SU-DHL-6 (cell line): ENCODE results near the gene ME3.

ENCODE experiments used
- H2AFZ ChIP-seq: fragments of 200-600 bp; sonication (generic); 2 replicates; pipeline ENCODE4 v1.6.1; 2014; ENCODE audit warnings: low read depth, mild to moderate bottlenecking, moderate library complexity, mixed read lengths, antibody characterized with exemption, low read length; ENCODE audit not compliant: severe bottlenecking
- H3F3A ChIP-seq: fragments of 200-600 bp; shearing (Covaris generic); 2 replicates; pipeline ENCODE4 v1.6.0; 2016; ENCODE audit warnings: antibody characterized with exemption, mild to moderate bottlenecking; ENCODE audit not compliant: insufficient read depth
- H3K27ac ChIP-seq: fragments of 200-600 bp; sonication (generic); 2 replicates; pipeline ENCODE4 v1.5.1; 2016; ENCODE audit warnings: low read depth, mild to moderate bottlenecking, low read length, moderate library complexity, mixed read lengths
- H3K27me3 ChIP-seq: fragments of 200-600 bp; sonication (generic), shearing (Covaris generic); 2 replicates; pipeline ENCODE4 v1.6.0; 2014; ENCODE audit warnings: mild to moderate bottlenecking, low read length
- H3K36me3 ChIP-seq: fragments of 200-600 bp; sonication (generic); 2 replicates; pipeline ENCODE4 v1.6.1; 2014; ENCODE audit warnings: mild to moderate bottlenecking, low read length, mixed read lengths
- H3K4me2 ChIP-seq: fragments of 300-600, 200-600 bp; shearing (Covaris generic), sonication (generic); 2 replicates; pipeline ENCODE4 v1.6.0; 2014; ENCODE audit warnings: low read length, low read depth, mild to moderate bottlenecking; ENCODE audit not compliant: poor library complexity, severe bottlenecking
- H3K4me3 ChIP-seq: fragments of 200-600 bp; sonication (generic); 2 replicates; pipeline ENCODE4 v1.5.1; 2014; ENCODE audit warnings: antibody characterized with exemption, low read length, mild to moderate bottlenecking, mixed read lengths; ENCODE audit not compliant: insufficient read depth, poor library complexity, severe bottlenecking
- H3K79me2 ChIP-seq: fragments of 200-600 bp; sonication (generic); 2 replicates; pipeline ENCODE4 v1.6.1; 2014; ENCODE audit warnings: mild to moderate bottlenecking, low read length, moderate library complexity; ENCODE audit not compliant: insufficient read depth
- H3K9ac ChIP-seq: fragments of 200-600 bp; sonication (generic); 2 replicates; pipeline ENCODE4 v1.7.0; 2014; ENCODE audit warnings: mild to moderate bottlenecking, low read length
- H3K9me2 ChIP-seq: fragments of 200-600 bp; sonication (generic); replicated peaks from 2 replicates; pipeline ENCODE4 v1.6.1; 2014; ENCODE audit warnings: low read length; ENCODE audit not compliant: insufficient read depth
- H3K9me3 ChIP-seq: fragments of 200-600 bp; sonication (generic); 2 replicates; pipeline ENCODE4 v1.6.1; 2014; ENCODE audit warnings: low read length, mixed read lengths; ENCODE audit not compliant: insufficient read depth
- H4K20me1 ChIP-seq: fragments of 200-600 bp; sonication (generic); 2 replicates; pipeline ENCODE4 v1.6.1; 2014; ENCODE audit warnings: low read depth, mild to moderate bottlenecking, antibody characterized with exemption, low read length, moderate library complexity, mixed read lengths
- EZH2phosphoT487 ChIP-seq: fragments of 200-600 bp; sonication (generic), shearing (Covaris generic); conservative IDR thresholded peaks from 2 replicates; pipeline ENCODE4 v1.6.1; 2018; ENCODE audit warnings: mild to moderate bottlenecking, antibody characterized with exemption, low read length, moderate library complexity, mixed read lengths
- TF ChIP-seq, protein P1 (sequence below): fragments of 200-600 bp; sonication (generic); IDR thresholded peaks from one replicate; pipeline ENCODE4 v1.5.1; 2017; ENCODE audit warnings: antibody characterized with exemption, mild to moderate bottlenecking, low read length, moderate library complexity; ENCODE audit not compliant: insufficient read depth, poor library complexity, severe bottlenecking

ME3 gene

DNA sequence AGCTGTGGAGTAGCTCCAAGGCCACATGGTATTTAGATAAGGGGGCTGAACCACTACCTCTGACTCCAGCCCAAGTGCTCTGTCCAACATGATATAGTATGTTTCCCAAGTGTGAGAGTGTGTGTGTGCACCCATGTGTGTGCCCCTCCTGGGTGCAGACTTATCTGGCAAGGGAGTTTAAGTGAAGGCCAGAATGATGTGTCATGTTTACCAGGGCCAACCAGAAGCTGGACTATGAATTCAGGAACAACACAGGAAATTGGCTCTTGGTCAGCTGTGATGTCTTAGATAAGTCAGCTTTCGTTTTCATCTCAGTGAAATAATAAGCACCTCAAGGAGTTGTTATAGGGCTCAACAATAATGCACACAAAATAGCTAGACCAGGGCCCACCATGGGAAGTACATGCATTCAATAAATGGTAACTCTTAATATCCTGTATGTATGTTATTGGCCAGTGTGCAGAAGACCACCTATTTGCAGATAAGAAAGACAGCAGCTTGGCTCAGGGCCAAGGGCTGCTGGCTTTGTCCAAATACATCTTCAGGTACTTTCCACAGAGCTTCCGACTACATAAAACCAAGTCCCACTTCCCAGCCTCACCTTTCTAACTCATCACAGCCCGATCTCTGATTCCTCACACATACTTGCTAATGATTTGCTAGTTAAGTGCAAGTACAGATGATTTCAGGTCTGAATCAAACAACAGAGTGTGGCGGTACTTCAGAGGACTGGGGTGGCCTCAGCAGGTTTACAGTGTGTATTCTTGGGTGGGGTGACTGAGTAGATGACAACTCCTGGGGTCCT lies 120.9 kb downstream of the ME3 start:
- TF ChIP-seq, protein P1, sequence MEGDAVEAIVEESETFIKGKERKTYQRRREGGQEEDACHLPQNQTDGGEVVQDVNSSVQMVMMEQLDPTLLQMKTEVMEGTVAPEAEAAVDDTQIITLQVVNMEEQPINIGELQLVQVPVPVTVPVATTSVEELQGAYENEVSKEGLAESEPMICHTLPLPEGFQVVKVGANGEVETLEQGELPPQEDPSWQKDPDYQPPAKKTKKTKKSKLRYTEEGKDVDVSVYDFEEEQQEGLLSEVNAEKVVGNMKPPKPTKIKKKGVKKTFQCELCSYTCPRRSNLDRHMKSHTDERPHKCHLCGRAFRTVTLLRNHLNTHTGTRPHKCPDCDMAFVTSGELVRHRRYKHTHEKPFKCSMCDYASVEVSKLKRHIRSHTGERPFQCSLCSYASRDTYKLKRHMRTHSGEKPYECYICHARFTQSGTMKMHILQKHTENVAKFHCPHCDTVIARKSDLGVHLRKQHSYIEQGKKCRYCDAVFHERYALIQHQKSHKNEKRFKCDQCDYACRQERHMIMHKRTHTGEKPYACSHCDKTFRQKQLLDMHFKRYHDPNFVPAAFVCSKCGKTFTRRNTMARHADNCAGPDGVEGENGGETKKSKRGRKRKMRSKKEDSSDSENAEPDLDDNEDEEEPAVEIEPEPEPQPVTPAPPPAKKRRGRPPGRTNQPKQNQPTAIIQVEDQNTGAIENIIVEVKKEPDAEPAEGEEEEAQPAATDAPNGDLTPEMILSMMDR, result no peak
- no peak for TF ChIP-seq EZH2phosphoT487

DNA sequence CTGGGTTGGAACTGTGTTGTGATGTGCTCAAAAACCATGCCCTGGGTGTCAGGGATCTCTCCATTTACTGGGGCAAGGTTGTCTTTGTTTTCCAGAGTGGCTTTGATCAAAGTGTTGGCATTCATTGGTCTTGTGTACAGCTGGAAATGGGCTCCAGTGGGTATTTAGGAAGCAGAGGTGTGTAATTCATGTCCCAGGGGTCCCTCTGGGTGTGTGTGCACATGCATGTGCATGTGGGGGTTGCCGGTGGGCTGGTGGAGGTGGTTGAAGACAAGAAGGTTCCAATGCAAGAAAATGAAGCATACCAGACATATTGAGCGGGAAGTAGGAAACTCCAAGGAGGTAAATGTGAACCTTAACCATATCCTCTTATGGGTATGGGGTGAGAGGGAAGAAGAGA lies 121.7 kb downstream of the ME3 start:
- Histone ChIP-seq H4K20me1 (no peaks in the 10 kb centered on the region), H3K4me3 (no peak overlapping the region), H3K27ac (no peak overlapping the region), H3K4me2 (no peak overlapping the region), H3K79me2 (no peaks in the 10 kb centered on the region), H2AFZ (no peak overlapping the region), H3K9me2 (no peaks in the 10 kb centered on the region), H3K27me3 (no peaks in the 10 kb centered on the region), H3K36me3 (no peaks in the 10 kb centered on the region), H3F3A (no peaks in the 10 kb centered on the region), H3K9ac (no peak overlapping the region), H3K9me3 (no peaks in the 10 kb centered on the region)
- TF ChIP-seq EZH2phosphoT487, result no peak
- TF ChIP-seq, protein P1, result no peak

More for the DNA sequence above, 120.9 kb downstream of the ME3 start:
- no peaks in the 10 kb centered on the region for H3K79me2 ChIP-seq
- no peak overlapping the region for H3K9ac ChIP-seq
- H3K4me2 ChIP-seq, result no peak overlapping the region
- H3K9me2 ChIP-seq, result no peaks in the 10 kb centered on the region
- H4K20me1 ChIP-seq, result no peaks in the 10 kb centered on the region
- H3K27me3 ChIP-seq, result no peaks in the 10 kb centered on the region
- H3K9me3 ChIP-seq, result no peaks in the 10 kb centered on the region
- no peak overlapping the region for H2AFZ ChIP-seq
- H3F3A ChIP-seq, result no peaks in the 10 kb centered on the region
- no peak overlapping the region for H3K4me3 ChIP-seq
- no peak overlapping the region for H3K27ac ChIP-seq
- no peaks in the 10 kb centered on the region for H3K36me3 ChIP-seq

DNA sequence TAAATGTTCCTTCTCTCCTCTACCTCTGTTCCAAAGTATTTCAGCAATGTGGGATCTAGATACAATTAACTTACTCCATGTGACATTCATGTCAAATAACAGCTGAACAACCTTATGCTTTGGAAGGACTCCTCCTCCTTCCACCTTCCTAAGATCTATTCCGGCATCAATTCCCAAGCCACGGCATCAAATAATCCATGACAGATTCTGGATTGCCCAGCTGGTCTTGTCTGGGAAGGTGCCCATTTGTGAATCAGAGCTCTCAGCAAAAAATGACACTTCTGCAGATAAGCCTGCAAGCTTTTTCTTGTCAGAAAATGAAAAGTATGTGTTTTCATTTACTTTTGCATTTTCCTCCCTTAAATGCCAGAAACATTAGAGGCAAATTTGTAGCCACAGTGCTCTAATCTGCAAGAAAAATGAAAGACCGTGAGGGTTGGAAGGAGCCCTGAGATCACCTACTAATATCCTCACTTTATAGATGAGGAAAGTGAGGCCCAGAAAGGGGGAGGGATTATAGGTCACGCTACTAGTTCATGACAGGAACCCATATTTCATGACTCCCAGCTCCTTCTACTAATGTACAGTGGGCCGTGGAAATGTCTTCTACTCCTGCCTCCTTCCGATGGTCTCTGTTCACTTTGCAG lies 124.0 kb downstream of the ME3 start:
- no peaks in the 10 kb centered on the region for H3K9me3 ChIP-seq
- no peak overlapping the region for H3K4me3 ChIP-seq
- H4K20me1 ChIP-seq, result no peaks in the 10 kb centered on the region
- no peaks in the 10 kb centered on the region for H3F3A ChIP-seq
- H3K9me2 ChIP-seq, result no peaks in the 10 kb centered on the region
- H2AFZ ChIP-seq, result no peak overlapping the region
- H3K4me2 ChIP-seq, result no peak overlapping the region
- no peak overlapping the region for H3K27ac ChIP-seq
- TF ChIP-seq EZH2phosphoT487, result no peak
- TF ChIP-seq, protein P1, result no peak
- H3K27me3 ChIP-seq, result no peaks in the 10 kb centered on the region
- H3K9ac ChIP-seq, result no peak overlapping the region
- H3K36me3 ChIP-seq, result no peaks in the 10 kb centered on the region
- H3K79me2 ChIP-seq, result no peaks in the 10 kb centered on the region
